ENCODE measurements around the gene ACER1. TPM values are rescaled to one million over a fixed set of nuclear protein-coding genes. Genes with fewer than 3 reads are reported as not detected.
"Not testable (repeated sequence)": the region's sequence is repeated elsewhere in the genome, so short reads cannot be mapped to it uniquely, and the experiment has no call there.

ACER1 gene
- total RNA-seq, 1 donor from 2014 or later = 4.0 TPM

GRCh38 chr19:6355321-6356040, 22.1 kb upstream of the ACER1 start:
- DNase-seq = not testable (repeated sequence)

- no peak for DNase-seq
Observed at GRCh38 chr19:6354098-6354674, 20.8 kb upstream of the ACER1 start.

- no peak for DNase-seq
Observed at GRCh38 chr19:6352381-6353165, 19.2 kb upstream of the ACER1 start.

- DNase-seq = no peak
Observed at GRCh38 chr19:6350688-6351087, 17.3 kb upstream of the ACER1 start.

- DNase-seq = not testable (repeated sequence)
Observed at GRCh38 chr19:6349271-6349670, 15.9 kb upstream of the ACER1 start.

GRCh38 chr19:6343462-6343861, 10.1 kb upstream of the ACER1 start:
- no peak for DNase-seq

- DNase-seq = no peak
Observed at GRCh38 chr19:6340493-6341201, 7.2 kb upstream of the ACER1 start.

GRCh38 chr19:6334490-6335285, 1.3 kb upstream of the ACER1 start:
- DNase-seq = no peak

- no peak for DNase-seq
Observed at GRCh38 chr19:6326815-6327214, 6.6 kb downstream of the ACER1 start.

GRCh38 chr19:6325614-6326013, 7.8 kb downstream of the ACER1 start:
- no peak for DNase-seq

GRCh38 chr19:6324757-6325156, 8.7 kb downstream of the ACER1 start:
- no peak for DNase-seq

GRCh38 chr19:6322284-6322683, 11.1 kb downstream of the ACER1 start:
- no peak for DNase-seq

- DNase-seq = no peak
Observed at GRCh38 chr19:6319376-6319775, 14.0 kb downstream of the ACER1 start.

- no peak for DNase-seq
Observed at GRCh38 chr19:6318772-6319171, 14.6 kb downstream of the ACER1 start.

GRCh38 chr19:6315646-6316045, 17.8 kb downstream of the ACER1 start:
- DNase-seq = not testable (repeated sequence)

- no peak for DNase-seq
Observed at GRCh38 chr19:6313398-6313969, 19.9 kb downstream of the ACER1 start.

- DNase-seq = no peak
Observed at GRCh38 chr19:6312018-6312417, 21.4 kb downstream of the ACER1 start.

GRCh38 chr19:6298413-6298812, 35.0 kb downstream of the ACER1 start:
- no peak for DNase-seq

- no peak for DNase-seq
Observed at GRCh38 chr19:6297202-6297601, 36.2 kb downstream of the ACER1 start.

GRCh38 chr19:6292006-6292405, 41.4 kb downstream of the ACER1 start:
- DNase-seq = no peak

GRCh38 chr19:6288737-6289136, 44.7 kb downstream of the ACER1 start:
- DNase-seq = no peak

Measured in skin of body (tissue), 2 donors.